Sigmoid colon (tissue), 4 donors: Measurements from ENCODE around the gene DDX20.

Source experiments
- CTCF ChIP-seq, 4 experiments: fragments of 450-650 bp in 3 of 4; fragments of 200-600 bp in 1 of 4; IDR thresholded peaks; one replicate each; pipeline ENCODE4 v1.5.1; 2016 to 2019; ENCODE audit warnings: antibody characterized with exemption in 4 of 4, mild to moderate bottlenecking in 3 of 4, moderate library complexity in 2 of 4
- POLR2AphosphoS5 ChIP-seq, 4 donors: sonication (generic); formaldehyde crosslinking; IDR thresholded peaks; one replicate each; pipeline ENCODE4 v1.6.1; 2017; ENCODE audit warnings: antibody characterized with exemption in 4 of 4

- TF ChIP-seq CTCF (IDR thresholded peaks at IDR 0.05) (no peak), POLR2AphosphoS5 (IDR thresholded peaks at IDR 0.05) (no peak)
Observed at GRCh38 chr1:111814642-111815041, 58.9 kb downstream of the DDX20 start.
